GM12865 (cell line): ENCODE data around the gene SPEN.
A peak's percentile ranks its signal among the peaks of the same experiment; 100 is the strongest.
"Not testable (repeated sequence)": the region's sequence is repeated elsewhere in the genome, so short reads cannot be mapped to it uniquely, and the experiment has no call there.

Source experiments
- DNase-seq: peaks from one replicate; pipeline ENCODE4 v3.0.0; 2010; ENCODE audit warnings: low read depth
- H3K4me3 ChIP-seq: 2 replicates; pipeline ENCODE4 v1.5.1; 2011; ENCODE audit warnings: mild to moderate bottlenecking, low read depth, low read length, control low read depth
- TF ChIP-seq, protein P1 (sequence below): IDR thresholded peaks from 2 replicates; pipeline ENCODE4 v1.5.1; 2011; ENCODE audit warnings: low read length, control low read depth, low read depth, inconsistent platforms; ENCODE audit not compliant: insufficient read depth; ENCODE audit errors: missing control alignments

Gene SPEN

DNA sequence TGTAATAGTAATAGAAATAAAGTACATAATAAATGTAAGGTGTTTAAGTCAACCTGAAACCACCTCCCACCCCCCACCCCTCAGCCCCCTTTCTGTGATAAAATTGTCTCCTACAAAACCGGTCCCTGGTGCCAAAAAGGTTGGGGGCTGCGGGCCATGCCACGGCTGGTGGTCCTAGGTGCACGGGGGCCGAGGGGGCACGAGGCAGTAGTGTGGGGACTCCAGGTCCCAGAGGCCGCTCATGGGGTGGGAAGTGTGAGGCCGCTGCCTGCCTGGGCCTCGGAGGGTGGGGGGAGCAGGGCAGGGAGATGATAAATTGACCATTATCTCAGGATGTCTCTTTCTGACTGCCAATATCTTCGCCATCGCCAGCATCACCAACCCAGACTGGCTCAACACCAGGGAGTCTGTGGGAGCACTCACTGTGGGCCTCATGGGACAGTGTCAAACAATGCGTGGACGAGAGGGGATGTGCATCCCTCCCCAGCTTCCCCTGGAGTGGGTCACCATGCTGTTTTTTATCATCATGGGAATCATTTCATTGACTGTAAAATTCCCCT, 121.9 kb downstream of the SPEN start:
- H3K4me3 ChIP-seq = no peak overlapping the region
- DNase-seq = no peak
- TF ChIP-seq, protein P1, sequence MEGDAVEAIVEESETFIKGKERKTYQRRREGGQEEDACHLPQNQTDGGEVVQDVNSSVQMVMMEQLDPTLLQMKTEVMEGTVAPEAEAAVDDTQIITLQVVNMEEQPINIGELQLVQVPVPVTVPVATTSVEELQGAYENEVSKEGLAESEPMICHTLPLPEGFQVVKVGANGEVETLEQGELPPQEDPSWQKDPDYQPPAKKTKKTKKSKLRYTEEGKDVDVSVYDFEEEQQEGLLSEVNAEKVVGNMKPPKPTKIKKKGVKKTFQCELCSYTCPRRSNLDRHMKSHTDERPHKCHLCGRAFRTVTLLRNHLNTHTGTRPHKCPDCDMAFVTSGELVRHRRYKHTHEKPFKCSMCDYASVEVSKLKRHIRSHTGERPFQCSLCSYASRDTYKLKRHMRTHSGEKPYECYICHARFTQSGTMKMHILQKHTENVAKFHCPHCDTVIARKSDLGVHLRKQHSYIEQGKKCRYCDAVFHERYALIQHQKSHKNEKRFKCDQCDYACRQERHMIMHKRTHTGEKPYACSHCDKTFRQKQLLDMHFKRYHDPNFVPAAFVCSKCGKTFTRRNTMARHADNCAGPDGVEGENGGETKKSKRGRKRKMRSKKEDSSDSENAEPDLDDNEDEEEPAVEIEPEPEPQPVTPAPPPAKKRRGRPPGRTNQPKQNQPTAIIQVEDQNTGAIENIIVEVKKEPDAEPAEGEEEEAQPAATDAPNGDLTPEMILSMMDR = no peak

DNA sequence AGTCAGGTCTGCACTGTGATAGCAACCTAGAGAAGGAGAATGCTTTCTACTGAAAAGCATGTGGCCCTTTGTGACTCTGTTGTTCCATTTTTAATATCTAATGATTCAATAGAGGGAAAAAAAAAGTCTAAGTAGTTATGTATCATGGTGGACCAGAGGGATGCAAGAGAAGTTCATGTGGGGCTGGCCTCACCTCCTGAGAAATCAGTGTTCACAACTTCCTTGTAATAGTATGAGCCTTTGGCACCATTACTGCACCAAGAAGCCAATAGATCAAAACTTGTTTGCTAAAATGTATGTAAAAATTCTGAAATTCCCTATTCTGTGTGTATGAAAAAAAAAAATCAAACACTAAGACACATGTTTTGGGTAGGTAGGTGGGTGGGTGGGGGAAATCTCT, 123.4 kb downstream of the SPEN start:
- TF ChIP-seq, protein P1 = no peak
- no peak for DNase-seq
- no peak overlapping the region for H3K4me3 ChIP-seq

DNA sequence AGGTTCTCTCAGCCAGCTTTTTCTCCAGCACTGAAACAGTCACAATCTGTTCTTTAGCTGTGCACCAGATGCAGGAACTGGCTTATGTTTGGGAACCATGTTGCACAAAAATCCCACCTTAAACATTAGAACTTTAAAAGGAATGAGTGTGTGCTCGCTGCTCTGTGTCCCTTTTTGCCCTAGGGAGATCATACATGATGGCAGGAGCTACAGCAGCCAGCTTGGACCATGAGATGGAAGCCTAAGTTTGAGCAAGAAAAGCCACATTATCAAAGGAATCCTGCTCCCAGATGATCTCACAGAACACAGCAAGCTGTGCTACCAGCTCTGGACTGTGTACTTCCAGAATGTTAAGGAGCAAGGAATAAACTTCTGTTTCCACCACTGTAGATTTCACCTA, 124.9 kb downstream of the SPEN start:
- H3K4me3 ChIP-seq = no peak overlapping the region
- TF ChIP-seq, protein P1 = no peak

DNA sequence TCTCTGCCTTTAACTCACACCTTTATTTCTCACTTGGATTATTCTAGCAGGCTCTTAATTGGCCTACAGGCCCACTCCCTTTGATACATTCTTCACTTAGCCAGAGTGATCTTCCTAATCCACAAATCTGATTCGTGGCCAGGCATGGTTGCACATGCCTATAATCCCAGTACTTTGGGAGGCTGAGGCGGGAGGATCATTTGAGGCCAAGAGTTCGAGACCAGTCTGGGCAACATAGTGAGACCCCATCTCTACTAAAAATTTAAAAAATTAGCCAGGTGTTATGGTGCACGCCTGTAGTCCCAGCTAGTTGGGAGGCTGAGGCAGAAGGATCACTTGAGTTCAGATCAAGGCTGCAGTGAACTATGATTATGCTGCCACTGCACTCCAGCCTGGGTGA, 126.3 kb downstream of the SPEN start:
- TF ChIP-seq, protein P1 = no peak
- H3K4me3 ChIP-seq = peak overlapping the region; percentile 73; the same call in 1 of the 2 replicates
- no peak for DNase-seq

More for the DNA sequence above, 124.9 kb downstream of the SPEN start:
- DNase-seq = no peak

DNA sequence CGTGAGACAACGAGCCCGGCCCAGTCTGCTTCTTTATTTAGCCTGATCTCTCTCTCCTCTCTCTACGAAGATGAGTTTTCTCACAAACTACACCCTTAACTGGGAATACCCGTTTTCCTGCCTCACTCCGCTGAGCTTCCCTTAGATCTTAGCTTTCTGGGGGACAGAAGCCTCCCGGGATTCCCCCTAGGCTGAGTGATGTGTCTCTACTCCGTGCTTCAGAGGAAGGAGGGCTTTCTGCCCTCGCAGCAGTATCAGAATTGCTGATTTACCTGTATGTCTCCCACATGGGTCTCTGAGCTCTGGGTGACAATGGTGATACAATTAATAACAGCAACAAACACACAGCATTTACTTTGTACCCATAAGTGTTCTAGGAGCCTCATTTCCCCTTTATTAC, 127.3 kb downstream of the SPEN start:
- peak; percentile 80 for DNase-seq
- TF ChIP-seq, protein P1 = no peak
- H3K4me3 ChIP-seq = peak overlapping the region; percentile 73

DNA sequence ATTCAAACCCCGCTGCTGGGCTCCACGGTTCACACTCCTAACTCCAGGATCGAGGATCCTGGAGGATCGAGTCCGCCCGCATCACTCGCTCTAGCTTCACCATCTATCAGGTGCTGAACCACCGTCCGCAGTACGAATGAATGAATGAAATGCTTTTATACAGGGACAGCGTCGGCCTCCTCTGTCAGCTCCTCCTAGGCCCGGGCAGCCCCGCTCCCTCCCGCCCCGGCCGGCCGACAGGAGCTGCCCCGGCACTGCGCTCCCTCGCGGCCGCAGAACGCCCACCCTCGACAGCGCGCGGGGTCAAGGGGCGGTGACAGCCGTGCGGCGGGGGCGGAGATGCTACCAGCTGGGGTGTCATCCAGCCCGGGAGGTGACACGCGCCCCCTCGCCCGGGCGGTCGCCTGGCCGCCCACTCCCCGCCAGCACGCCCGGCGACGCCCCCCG, 127.9 kb downstream of the SPEN start:
- TF ChIP-seq, protein P1 = no peak
- peak; percentile 83 for DNase-seq
- H3K4me3 ChIP-seq = peak overlapping the region; percentile 73

DNA sequence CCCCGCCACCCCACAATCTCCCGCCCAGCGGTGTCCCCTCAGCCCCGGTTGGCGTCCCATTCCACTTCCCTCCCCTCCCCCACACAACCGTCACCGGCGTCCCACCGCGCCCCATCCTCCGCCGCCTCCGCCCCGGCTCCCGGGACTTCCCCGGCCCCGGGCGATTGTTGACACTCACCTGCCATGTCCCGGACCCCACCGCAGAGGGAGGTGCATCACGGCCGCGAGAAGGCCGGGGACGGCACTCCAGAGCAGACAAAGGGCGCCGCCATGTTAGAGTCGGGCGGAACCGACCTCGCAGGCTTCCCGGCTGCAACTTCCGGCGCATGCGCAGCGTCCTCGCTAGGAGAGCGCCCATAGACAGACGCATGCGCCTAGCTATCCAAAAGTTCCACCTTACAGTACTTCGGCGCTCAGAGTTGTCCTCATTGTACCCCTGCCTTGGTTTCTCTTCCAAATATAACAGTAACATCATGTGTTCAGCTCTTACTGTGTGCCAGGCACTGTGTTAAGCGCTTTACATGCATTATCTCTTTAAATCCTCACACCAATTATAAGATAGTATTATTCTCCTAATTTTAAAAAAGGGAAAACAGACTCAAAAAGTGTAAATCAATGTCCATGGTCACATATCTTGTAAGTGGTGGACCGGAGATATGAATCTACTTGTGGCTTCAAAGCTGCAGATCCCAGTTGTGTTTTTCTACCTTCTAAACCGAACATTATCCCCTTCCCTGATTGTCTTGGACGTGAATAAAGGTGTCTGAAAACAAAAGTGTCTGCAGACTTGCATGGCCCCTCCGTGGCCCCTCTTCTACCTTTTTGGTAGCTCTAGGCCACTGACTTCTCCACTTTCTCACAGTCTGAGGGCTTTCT, 128.5 kb downstream of the SPEN start, which contains the start of gene ZBTB17:
TSS of gene ZBTB17 (minus strand) at position 297 of the 876 bp plus-strand sequence. CDS start 27,606 bp downstream, outside the sequence.
- H3K4me3 ChIP-seq = peak within 1 kb of the TSS; percentile 73
- DNase-seq = peak; percentile 97
- TF ChIP-seq, protein P1 = no peak

DNA sequence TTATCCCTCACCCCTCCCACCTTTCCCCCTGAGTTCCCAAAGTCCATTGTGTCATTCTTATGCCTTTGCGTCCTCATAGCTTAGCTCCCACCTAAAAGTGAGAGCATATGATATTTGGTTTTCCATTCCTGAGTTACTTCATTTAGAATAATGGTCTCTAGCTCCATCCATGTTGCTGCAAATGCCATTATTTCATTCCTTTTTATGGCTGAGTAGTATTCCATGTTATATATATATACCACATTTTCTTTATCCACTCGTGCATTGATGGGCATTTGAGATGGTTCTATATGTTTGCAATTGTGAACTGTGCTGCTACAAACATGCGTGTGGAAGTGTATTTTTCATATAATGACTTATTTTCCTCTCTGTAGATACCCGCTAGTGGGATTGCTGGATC, 130.4 kb downstream of the SPEN start:
- not testable (repeated sequence) for H3K4me3 ChIP-seq, DNase-seq
